Measurements from ENCODE around the gene CRELD1. TPM values are rescaled to one million over a fixed set of nuclear protein-coding genes. Genes with fewer than 3 reads are reported as not detected.

CRELD1 gene
- polyA plus RNA-seq, 1 experiment, result 29.5 TPM

DNA sequence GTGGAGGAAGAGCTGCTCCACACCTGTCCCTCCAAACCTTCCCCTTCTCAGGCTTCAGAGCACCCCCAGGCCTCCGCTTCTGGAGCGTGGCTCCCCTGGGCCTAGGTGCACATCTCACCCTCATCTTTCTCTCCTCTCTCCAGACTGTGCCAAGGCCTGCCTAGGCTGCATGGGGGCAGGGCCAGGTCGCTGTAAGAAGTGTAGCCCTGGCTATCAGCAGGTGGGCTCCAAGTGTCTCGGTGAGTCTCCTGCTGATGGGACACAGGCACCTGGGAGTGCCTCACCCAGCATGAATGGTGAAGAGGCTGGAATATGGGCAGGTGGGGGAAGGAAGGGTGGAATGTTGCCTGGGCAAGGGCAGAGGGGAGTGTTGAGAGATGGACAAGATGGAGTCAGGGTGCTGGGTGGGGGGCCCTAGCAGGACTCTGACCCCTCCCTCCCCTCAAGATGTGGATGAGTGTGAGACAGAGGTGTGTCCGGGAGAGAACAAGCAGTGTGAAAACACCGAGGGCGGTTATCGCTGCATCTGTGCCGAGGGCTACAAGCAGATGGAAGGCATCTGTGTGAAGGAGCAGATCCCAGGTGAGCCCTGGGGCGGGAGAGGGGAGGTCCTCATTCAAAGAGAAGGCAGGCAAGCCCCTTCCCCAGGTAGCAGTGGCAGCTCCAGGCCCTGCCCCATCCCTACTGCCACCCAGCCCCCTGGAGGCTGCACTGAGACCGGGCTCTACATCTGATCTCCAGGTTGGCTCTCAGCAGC is 9.5 kb downstream of the CRELD1 start:
- POLR2A ChIA-PET, result interaction anchor here (1.4 kb wide), 1 partner anchor 10 kb away, joined by 8 read pairs; the partner anchor contains the start of gene CRELD1

GRCh38 chr3:9944271-9944670 is 10.6 kb downstream of the CRELD1 start:
- CTCF ChIA-PET, result interaction anchor here (1.0 to 1.1 kb wide), 2 partner anchors 12 to 72 kb away, joined by 4 to 5 read pairs; no protein-coding TSS in a partner anchor
- Histone ChIP-seq H3K27me3 (ENCODE audit: control insufficient read depth, insufficient read depth, low read length) (no peaks in the 10 kb centered on the region), H3K9me3 (ENCODE audit: control insufficient read depth, insufficient read depth, low read length) (no peaks in the 10 kb centered on the region; the same call in 1 of the 2 replicates), H3K4me3 (ENCODE audit: low read depth, low read length) (no peak overlapping the region), H3K27ac (ENCODE audit: low read depth, low read length) (no peak overlapping the region)
- no peak for TF ChIP-seq CTCF (IDR thresholded peaks at IDR 0.05; ENCODE audit: low read depth, low read length)
- no peak for DNase-seq (ENCODE audit: low read depth, low spot score)
- POLR2A ChIA-PET, result no interaction called here

More for the DNA sequence above, 9.5 kb downstream of the CRELD1 start:
- TF ChIP-seq CTCF (IDR thresholded peaks at IDR 0.05; ENCODE audit: low read depth, low read length), result no peak
- no peak for DNase-seq (ENCODE audit: low read depth, low spot score)
- Histone ChIP-seq H3K27ac (ENCODE audit: low read depth, low read length) (peak overlapping the region; percentile 21), H3K4me3 (ENCODE audit: low read depth, low read length) (no peak overlapping the region), H3K9me3 (ENCODE audit: control insufficient read depth, insufficient read depth, low read length) (no peaks in the 10 kb centered on the region; the same call in 1 of the 2 replicates), H3K27me3 (ENCODE audit: control insufficient read depth, insufficient read depth, low read length) (no peaks in the 10 kb centered on the region)
- CTCF ChIA-PET, result no interaction called here

DNA sequence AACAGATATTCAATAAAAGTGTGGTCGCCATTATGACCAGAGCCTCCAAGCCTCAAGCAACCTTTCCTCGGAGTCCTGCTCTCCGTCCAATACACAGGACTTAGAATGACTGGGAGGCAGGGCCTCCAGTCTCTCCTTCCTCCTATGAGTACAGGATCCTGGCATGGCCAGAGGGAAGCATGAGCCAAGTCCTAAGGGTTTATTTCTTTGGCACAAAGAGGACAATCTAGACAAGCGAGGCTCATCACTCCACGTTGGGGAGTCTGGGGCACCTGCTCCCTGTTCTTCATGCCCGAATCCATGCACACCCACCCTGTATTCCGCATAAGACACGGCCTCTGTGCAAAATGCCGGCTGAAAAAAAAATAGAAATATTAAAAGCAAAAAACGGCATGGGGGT is 11.7 kb downstream of the CRELD1 start:
- ChIA-PET CTCF (interaction anchor here (1.0 to 2.9 kb wide), 6 partner anchors 10 to 231 kb away, joined by 3 to 43 read pairs (median 14); partner anchors contain the start of gene CRELD1), POLR2A (interaction anchor here (1.6 kb wide), 1 partner anchor 12 kb away, joined by 22 read pairs; the partner anchor contains the start of gene CRELD1)
- TF ChIP-seq CTCF (IDR thresholded peaks at IDR 0.05; ENCODE audit: low read depth, low read length), result no peak
- H3K27ac ChIP-seq (ENCODE audit: low read depth, low read length), result no peak overlapping the region
- H3K27me3 ChIP-seq (ENCODE audit: control insufficient read depth, insufficient read depth, low read length), result no peaks in the 10 kb centered on the region
- H3K4me3 ChIP-seq (ENCODE audit: low read depth, low read length), result no peak overlapping the region
- no peak for DNase-seq (ENCODE audit: low read depth, low spot score)
- no peaks in the 10 kb centered on the region; the same call in 1 of the 2 replicates for H3K9me3 ChIP-seq (ENCODE audit: control insufficient read depth, insufficient read depth, low read length)

- POLR2A ChIA-PET, result interaction anchor here (0.6 to 1.6 kb wide), 12 partner anchors 13 to 195 kb away, joined by 3 to 22 read pairs (median 4); partner anchors contain the start of genes ARPC4, CRELD1, TADA3 and VHL
- no peaks in the 10 kb centered on the region; the same call in 1 of the 2 replicates for H3K9me3 ChIP-seq (ENCODE audit: control insufficient read depth, insufficient read depth, low read length)
- peak overlapping the region; percentile 64 for H3K4me3 ChIP-seq (ENCODE audit: low read depth, low read length)
- DNase-seq (ENCODE audit: low read depth, low spot score), result peak; percentile 66
- H3K27me3 ChIP-seq (ENCODE audit: control insufficient read depth, insufficient read depth, low read length), result no peaks in the 10 kb centered on the region
- peak overlapping the region; percentile 21 for H3K27ac ChIP-seq (ENCODE audit: low read depth, low read length)
- peak; percentile 63 for TF ChIP-seq CTCF (IDR thresholded peaks at IDR 0.05; ENCODE audit: low read depth, low read length)
- CTCF ChIA-PET, result interaction anchor here (0.6 to 2.9 kb wide), 47 partner anchors 9 to 354 kb away, joined by 3 to 43 read pairs (median 4); partner anchors contain the start of genes ARPC4, CRELD1, EMC3 and TADA3
Measured at GRCh38 chr3:9946112-9947024, 12.7 kb downstream of the CRELD1 start.

Measured in AG04450 (cell line).